Measurements from ENCODE around the gene FRMD4A.

Gene FRMD4A

GRCh38 chr10:14358886-14359573 lies 28.3 kb upstream of the FRMD4A start:
- Mint-ChIP-seq H3K4me3 (no peak overlapping the region), H3K36me3 (ENCODE audit: low read depth) (no peaks in the 10 kb centered on the region), H3K4me1 (ENCODE audit: low read depth) (no peaks in the 10 kb centered on the region), H3K27me3 (ENCODE audit: low read depth) (peaks cover 7% of the 10 kb centered on the region), H3K9me3 (no peaks in the 10 kb centered on the region), H3K27ac (no peak overlapping the region)
- no peak for DNase-seq (ENCODE audit: low spot score)

GRCh38 chr10:14356921-14357320 lies 26.2 kb upstream of the FRMD4A start:
- no peak for DNase-seq (ENCODE audit: low spot score)
- Mint-ChIP-seq H3K9me3 (no peaks in the 10 kb centered on the region), H3K36me3 (ENCODE audit: low read depth) (no peaks in the 10 kb centered on the region), H3K27ac (no peak overlapping the region), H3K4me3 (no peak overlapping the region), H3K27me3 (ENCODE audit: low read depth) (peaks cover 6% of the 10 kb centered on the region), H3K4me1 (ENCODE audit: low read depth) (no peaks in the 10 kb centered on the region)

DNA sequence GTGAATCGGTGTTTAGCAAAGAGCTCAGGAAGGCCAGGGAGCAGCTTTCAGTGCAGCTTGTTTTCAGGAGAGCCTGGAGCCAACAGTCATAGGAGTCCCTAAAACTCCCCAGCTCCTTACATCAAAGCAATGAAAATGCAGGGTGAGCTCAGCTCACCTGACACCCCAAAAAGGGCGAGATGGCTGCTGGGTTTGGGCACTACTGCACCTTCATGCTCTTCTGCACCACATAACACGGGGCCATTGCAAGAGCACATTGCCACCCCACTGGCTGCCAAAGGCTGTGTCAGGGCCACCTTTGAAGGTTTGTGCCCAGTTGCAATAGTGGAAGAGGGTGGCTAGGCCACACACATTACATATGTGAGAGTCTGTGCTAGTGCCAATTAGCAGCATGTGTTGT lies 25.0 kb upstream of the FRMD4A start:
- Mint-ChIP-seq H3K9me3 (no peaks in the 10 kb centered on the region), H3K4me3 (no peak overlapping the region), H3K27ac (no peak overlapping the region), H3K27me3 (ENCODE audit: low read depth) (peaks cover 4% of the 10 kb centered on the region), H3K4me1 (ENCODE audit: low read depth) (no peaks in the 10 kb centered on the region), H3K36me3 (ENCODE audit: low read depth) (no peaks in the 10 kb centered on the region)
- no peak for DNase-seq (ENCODE audit: low spot score)

DNA sequence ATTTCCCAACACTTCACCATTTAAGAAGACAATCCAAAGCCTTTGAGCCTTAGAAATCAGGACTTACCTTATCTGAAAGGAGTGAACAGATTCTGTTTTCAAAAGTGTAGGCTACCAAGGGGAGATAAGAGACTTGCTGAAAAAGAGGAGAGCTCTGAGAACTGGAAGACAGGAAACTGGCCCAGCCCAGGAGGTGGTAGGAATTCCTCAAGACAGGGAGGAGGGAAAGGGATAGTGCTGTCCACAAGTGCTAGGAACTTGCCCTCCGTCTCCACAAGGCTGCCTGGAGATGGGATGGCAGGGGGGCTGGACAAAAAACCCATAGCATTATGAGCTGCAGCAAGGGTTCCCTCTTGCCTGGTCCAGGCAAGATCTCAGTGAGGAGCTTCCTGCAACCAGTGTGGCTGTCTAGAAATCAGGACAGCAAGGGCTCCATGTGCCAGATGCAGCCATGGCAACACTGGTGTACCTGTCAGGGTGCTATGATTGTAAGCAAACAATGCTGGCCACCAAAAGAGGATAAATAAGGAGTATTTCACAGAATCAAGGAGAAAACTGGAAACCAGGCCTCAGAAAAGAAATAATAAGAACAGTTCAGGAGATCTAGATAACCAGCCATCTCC lies 22.7 kb upstream of the FRMD4A start:
- Mint-ChIP-seq H3K27ac (no peak overlapping the region), H3K27me3 (ENCODE audit: low read depth) (peaks cover 7% of the 10 kb centered on the region), H3K9me3 (no peaks in the 10 kb centered on the region), H3K4me1 (ENCODE audit: low read depth) (no peaks in the 10 kb centered on the region), H3K36me3 (ENCODE audit: low read depth) (no peaks in the 10 kb centered on the region), H3K4me3 (no peak overlapping the region)
- no peak for DNase-seq (ENCODE audit: low spot score)

DNA sequence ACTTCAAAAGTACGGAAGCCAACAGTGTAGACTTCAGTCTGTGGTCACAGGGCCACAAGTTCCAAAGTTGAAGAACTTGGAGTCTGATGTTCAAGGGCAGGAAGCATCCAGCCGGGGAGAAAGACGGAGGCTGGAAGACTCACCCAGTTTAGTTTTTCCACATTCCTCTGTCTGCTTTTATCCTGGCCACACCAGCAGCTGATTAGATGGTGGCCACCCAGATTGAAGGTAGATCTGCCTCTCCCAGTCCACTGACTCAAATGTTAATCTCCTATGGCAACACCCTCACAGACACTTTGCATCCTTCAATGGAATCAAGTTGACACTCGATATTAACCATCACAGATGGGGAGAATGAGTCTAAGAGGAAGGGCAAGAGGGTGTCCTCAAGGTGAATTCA lies 19.3 kb upstream of the FRMD4A start:
- Mint-ChIP-seq H3K27me3 (ENCODE audit: low read depth) (peaks cover 6% of the 10 kb centered on the region), H3K9me3 (no peaks in the 10 kb centered on the region), H3K4me3 (no peak overlapping the region), H3K36me3 (ENCODE audit: low read depth) (no peaks in the 10 kb centered on the region), H3K27ac (no peak overlapping the region), H3K4me1 (ENCODE audit: low read depth) (no peaks in the 10 kb centered on the region)
- no peak for DNase-seq (ENCODE audit: low spot score)

DNA sequence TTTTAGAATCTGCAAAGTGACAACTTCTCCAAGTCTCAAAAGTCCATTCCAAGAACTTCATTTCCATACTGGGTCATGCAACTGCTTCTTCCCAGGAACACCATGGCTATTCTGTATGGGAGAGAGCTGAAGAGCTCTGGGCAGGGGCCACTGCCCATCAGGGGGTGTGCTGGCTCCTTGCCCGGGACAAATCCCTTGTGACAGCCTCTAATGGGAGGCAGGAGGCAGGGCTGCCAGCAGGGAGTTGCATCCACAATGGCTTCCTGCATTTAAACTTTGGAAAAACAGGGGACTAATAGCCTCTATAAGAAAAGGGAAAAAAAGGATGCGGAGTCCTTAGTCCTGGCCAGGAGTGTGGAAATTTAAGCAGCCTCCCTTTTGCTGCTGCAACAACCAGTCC lies 18.4 kb upstream of the FRMD4A start:
- DNase-seq (ENCODE audit: low spot score): no peak
- H3K4me3 Mint-ChIP-seq: no peak overlapping the region
- H3K27ac Mint-ChIP-seq: no peak overlapping the region
- H3K36me3 Mint-ChIP-seq (ENCODE audit: low read depth): no peaks in the 10 kb centered on the region
- H3K27me3 Mint-ChIP-seq (ENCODE audit: low read depth): peaks cover 11% of the 10 kb centered on the region
- no peaks in the 10 kb centered on the region for H3K4me1 Mint-ChIP-seq (ENCODE audit: low read depth)
- no peaks in the 10 kb centered on the region for H3K9me3 Mint-ChIP-seq

DNA sequence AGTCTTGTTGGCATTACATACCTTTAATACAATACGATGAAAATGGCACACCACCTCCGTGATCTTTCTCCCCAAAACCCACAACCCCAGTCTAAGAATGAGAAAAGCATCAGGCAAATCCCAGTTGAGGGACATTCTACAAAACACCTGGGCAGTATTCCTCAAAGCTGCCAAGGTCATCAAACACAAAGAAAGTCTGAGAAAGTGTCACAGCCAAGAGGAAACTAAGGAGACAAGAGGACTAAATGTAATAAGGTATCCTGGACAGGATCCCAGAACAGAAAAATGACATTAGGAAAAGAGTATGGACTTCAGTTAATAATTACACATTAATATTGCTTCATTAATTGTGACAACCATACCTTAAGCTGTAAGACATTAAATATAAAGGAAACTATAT lies 14.5 kb upstream of the FRMD4A start:
- H3K9me3 Mint-ChIP-seq: no peaks in the 10 kb centered on the region

DNA sequence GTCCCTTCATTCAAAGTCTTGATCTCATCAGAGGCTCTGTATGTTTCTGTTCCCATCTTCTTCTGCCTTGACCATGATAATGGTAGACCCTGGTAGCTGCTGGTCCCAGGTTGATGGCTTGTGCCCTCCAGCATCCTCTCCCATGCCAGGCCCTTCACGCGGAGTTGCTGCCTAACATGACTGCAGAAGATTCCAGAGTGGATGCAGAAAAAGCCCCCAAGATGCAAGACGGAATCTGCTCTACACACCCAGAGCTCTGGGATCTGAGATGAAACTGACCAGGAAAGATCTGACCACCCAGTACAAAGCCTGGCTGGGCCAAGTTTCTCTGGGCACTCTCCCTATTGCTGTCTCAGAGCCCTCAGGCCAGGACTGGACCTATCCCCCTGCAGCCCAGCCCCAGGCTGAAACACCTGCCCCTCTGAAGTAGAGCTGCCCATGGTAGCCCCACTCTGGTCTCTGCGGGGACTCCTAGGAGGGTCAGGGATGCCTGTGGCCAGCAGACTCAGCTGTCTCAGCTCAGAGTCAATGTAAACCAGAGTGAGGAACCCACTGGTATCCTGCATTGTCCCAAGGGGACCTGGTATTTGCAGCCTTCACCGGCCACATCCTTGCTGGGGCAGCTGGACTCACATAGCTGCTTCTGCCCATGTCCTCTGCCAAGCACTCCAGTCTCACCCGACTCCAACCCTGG lies 9.5 kb upstream of the FRMD4A start:
- H3K36me3 Mint-ChIP-seq (ENCODE audit: low read depth): no peaks in the 10 kb centered on the region
- H3K9me3 Mint-ChIP-seq: no peaks in the 10 kb centered on the region
- H3K4me1 Mint-ChIP-seq (ENCODE audit: low read depth): no peaks in the 10 kb centered on the region
- no peak overlapping the region for H3K4me3 Mint-ChIP-seq
- H3K27ac Mint-ChIP-seq: no peak overlapping the region
- DNase-seq (ENCODE audit: low spot score): no peak
- H3K27me3 Mint-ChIP-seq (ENCODE audit: low read depth): peaks cover 24% of the 10 kb centered on the region

More for the DNA sequence above, 14.5 kb upstream of the FRMD4A start:
- Mint-ChIP-seq H3K27ac (no peak overlapping the region), H3K36me3 (ENCODE audit: low read depth) (no peaks in the 10 kb centered on the region), H3K4me1 (ENCODE audit: low read depth) (no peaks in the 10 kb centered on the region), H3K27me3 (ENCODE audit: low read depth) (peaks cover 18% of the 10 kb centered on the region), H3K4me3 (no peak overlapping the region)
- DNase-seq (ENCODE audit: low spot score): no peak

GRCh38 chr10:14336736-14337135 lies 6.0 kb upstream of the FRMD4A start:
- Mint-ChIP-seq H3K4me3 (no peak overlapping the region), H3K36me3 (ENCODE audit: low read depth) (no peaks in the 10 kb centered on the region), H3K9me3 (no peaks in the 10 kb centered on the region), H3K27me3 (ENCODE audit: low read depth) (peaks cover 11% of the 10 kb centered on the region), H3K27ac (no peak overlapping the region), H3K4me1 (ENCODE audit: low read depth) (no peaks in the 10 kb centered on the region)
- DNase-seq (ENCODE audit: low spot score): no peak

DNA sequence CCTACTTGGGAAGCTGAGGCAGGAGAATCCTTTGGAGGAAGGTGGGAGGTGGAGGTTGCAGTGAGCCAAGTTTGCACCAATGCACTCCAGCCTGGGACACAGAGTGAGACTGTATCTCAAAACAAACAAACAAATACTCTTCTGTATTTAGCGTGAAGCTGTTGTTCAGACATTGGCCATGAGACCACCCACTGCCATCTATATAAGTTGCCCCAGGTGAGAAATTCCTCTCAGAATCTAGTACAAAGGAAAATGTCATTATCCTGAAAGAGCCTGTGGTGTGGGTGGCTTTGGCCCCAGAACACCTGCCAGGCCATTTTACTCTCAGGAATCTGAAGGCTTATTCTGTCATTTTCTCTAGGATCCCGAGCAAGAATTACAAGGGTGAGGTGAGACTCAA lies 4.0 kb upstream of the FRMD4A start:
- H3K4me1 Mint-ChIP-seq (ENCODE audit: low read depth): no peaks in the 10 kb centered on the region
- no peaks in the 10 kb centered on the region for H3K36me3 Mint-ChIP-seq (ENCODE audit: low read depth)
- H3K27me3 Mint-ChIP-seq (ENCODE audit: low read depth): peaks cover 20% of the 10 kb centered on the region
- DNase-seq (ENCODE audit: low spot score): no peak
- no peak overlapping the region for H3K27ac Mint-ChIP-seq
- no peaks in the 10 kb centered on the region for H3K9me3 Mint-ChIP-seq
- no peak overlapping the region for H3K4me3 Mint-ChIP-seq

DNA sequence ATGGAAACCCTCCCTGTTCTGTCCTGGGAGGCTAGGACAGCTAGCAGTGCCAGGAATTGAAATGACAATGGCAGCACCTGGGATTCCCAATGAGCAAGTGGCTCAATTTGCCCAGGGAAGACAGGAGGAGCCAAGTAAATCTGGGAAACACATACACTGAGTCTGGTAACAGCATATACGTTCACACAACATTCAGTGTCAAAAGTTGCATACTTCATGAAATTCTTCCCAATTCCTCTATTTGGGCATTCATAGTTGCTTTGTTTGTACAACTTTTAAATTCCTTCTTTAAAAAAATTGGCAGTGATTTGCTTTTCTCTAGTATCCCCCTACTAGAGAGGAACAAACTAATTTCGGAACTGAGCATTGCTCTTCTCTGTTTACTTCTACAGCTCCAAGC lies 2.9 kb upstream of the FRMD4A start:
- Mint-ChIP-seq H3K36me3 (ENCODE audit: low read depth) (no peaks in the 10 kb centered on the region), H3K27ac (no peak overlapping the region), H3K4me3 (no peak overlapping the region), H3K9me3 (no peaks in the 10 kb centered on the region), H3K4me1 (ENCODE audit: low read depth) (no peaks in the 10 kb centered on the region), H3K27me3 (ENCODE audit: low read depth) (peaks cover 22% of the 10 kb centered on the region)
- DNase-seq (ENCODE audit: low spot score): no peak

DNA sequence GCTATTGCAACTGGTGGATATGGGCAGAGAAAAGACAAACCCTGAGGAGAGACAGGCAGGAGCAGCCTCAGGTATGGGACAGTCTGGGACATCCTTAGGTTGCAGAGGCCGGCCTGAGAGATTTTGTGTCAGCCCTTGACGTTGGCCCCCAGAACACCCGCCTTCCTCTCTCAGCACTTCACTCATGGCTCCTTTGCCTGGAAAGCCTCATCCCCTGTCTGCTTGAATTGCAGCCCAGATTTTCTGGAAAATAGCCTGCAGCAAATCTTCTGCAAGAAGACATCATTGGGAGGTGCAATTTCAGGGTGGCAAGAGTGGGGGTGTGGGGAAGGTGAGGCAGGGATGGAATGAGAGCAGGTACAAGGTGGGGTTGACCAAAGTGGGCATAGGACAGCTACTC lies 2.2 kb upstream of the FRMD4A start:
- no peak overlapping the region for H3K4me3 Mint-ChIP-seq
- no peaks in the 10 kb centered on the region for H3K4me1 Mint-ChIP-seq (ENCODE audit: low read depth)
- no peak for DNase-seq (ENCODE audit: low spot score)
- H3K27ac Mint-ChIP-seq: no peak overlapping the region
- H3K36me3 Mint-ChIP-seq (ENCODE audit: low read depth): no peaks in the 10 kb centered on the region
- peaks cover 24% of the 10 kb centered on the region for H3K27me3 Mint-ChIP-seq (ENCODE audit: low read depth)
- H3K9me3 Mint-ChIP-seq: no peaks in the 10 kb centered on the region

GRCh38 chr10:14329746-14330173 lies 964 bp downstream of the FRMD4A start:
- no peak for DNase-seq (ENCODE audit: low spot score)
- peaks cover 22% of the 10 kb centered on the region for H3K27me3 Mint-ChIP-seq (ENCODE audit: low read depth)
- no peaks in the 10 kb centered on the region for H3K9me3 Mint-ChIP-seq
- no peaks in the 10 kb centered on the region for H3K36me3 Mint-ChIP-seq (ENCODE audit: low read depth)
- H3K27ac Mint-ChIP-seq: no peak overlapping the region
- H3K4me1 Mint-ChIP-seq (ENCODE audit: low read depth): no peaks in the 10 kb centered on the region
- no peak overlapping the region for H3K4me3 Mint-ChIP-seq

GRCh38 chr10:14328881-14329672 lies 1.6 kb downstream of the FRMD4A start:
- H3K36me3 Mint-ChIP-seq (ENCODE audit: low read depth): no peaks in the 10 kb centered on the region
- no peak overlapping the region for H3K4me3 Mint-ChIP-seq
- no peaks in the 10 kb centered on the region for H3K9me3 Mint-ChIP-seq
- no peak for DNase-seq (ENCODE audit: low spot score)
- H3K27me3 Mint-ChIP-seq (ENCODE audit: low read depth): peaks cover 22% of the 10 kb centered on the region
- no peaks in the 10 kb centered on the region for H3K4me1 Mint-ChIP-seq (ENCODE audit: low read depth)
- no peak overlapping the region for H3K27ac Mint-ChIP-seq

All from T-helper 2 cell treated with Interferon-gamma antibody and Interleukin-4, amounts not matched to agents 5 μg/mL and 100 μg/mL, for 36 hours (primary cell).